WTC11 (cell line): ENCODE data around the gene CRNKL1.

Source experiments
- CBFB ChIP-seq: sonication (generic); formaldehyde crosslinking; IDR thresholded peaks from 2 replicates; pipeline ENCODE4 v1.8.1; 2022; ENCODE audit warnings: mild to moderate bottlenecking, low read depth, missing genetic modification reagents
- CTCF ChIP-seq: fragments of 200-600 bp; IDR thresholded peaks from 2 replicates; pipeline ENCODE4 v1.8.0; 2022; ENCODE audit warnings: antibody characterized with exemption
- ESRRA ChIP-seq: sonication (generic); formaldehyde crosslinking; IDR thresholded peaks from 2 replicates; pipeline ENCODE4 v1.8.1; 2022; ENCODE audit warnings: mild to moderate bottlenecking, missing genetic modification reagents, borderline replicate concordance
- FOXP1 ChIP-seq: sonication (generic); formaldehyde crosslinking; IDR thresholded peaks from 2 replicates; pipeline ENCODE4 v1.8.0; 2022; ENCODE audit warnings: missing genetic modification reagents, mild to moderate bottlenecking, moderate library complexity, borderline replicate concordance
- GRHL2 ChIP-seq: fragments of 250-450 bp; sonication (Bioruptor Pico); IDR thresholded peaks from 2 replicates; pipeline ENCODE4 v1.8.0; 2022; ENCODE audit warnings: mild to moderate bottlenecking, moderate library complexity; ENCODE audit not compliant: insufficient replicate concordance, severe bottlenecking
- IRF2 ChIP-seq: sonication (generic); formaldehyde crosslinking; IDR thresholded peaks from 2 replicates; pipeline ENCODE4 v1.8.0; 2022; ENCODE audit warnings: low read depth, missing genetic modification reagents, borderline replicate concordance
- MXD4 ChIP-seq: fragments of 250-450 bp; sonication (Bioruptor Pico); IDR thresholded peaks from 2 replicates; pipeline ENCODE4 v1.8.0; 2021; ENCODE audit warnings: mild to moderate bottlenecking, moderate library complexity, borderline replicate concordance
- RELA ChIP-seq: sonication (generic); formaldehyde crosslinking; IDR thresholded peaks from 2 replicates; pipeline ENCODE4 v1.8.1; 2022; ENCODE audit warnings: missing genetic modification reagents, mild to moderate bottlenecking, borderline replicate concordance
- SP1 ChIP-seq: sonication (generic); formaldehyde crosslinking; conservative IDR thresholded peaks from 2 replicates; pipeline ENCODE4 v1.8.1; 2022; ENCODE audit warnings: missing genetic modification reagents
- ZBTB43 ChIP-seq: sonication (generic); formaldehyde crosslinking; IDR thresholded peaks from 2 replicates; pipeline ENCODE4 v1.8.1; 2023; ENCODE audit warnings: mild to moderate bottlenecking, missing genetic modification reagents
- TF ChIP-seq, protein P1 (sequence below): sonication (generic); formaldehyde crosslinking; IDR thresholded peaks from 2 replicates; pipeline ENCODE4 v1.8.0; 2022; ENCODE audit warnings: mild to moderate bottlenecking, missing genetic modification reagents
- TF ChIP-seq, protein P2 (sequence below): fragments of 250-450 bp; sonication (Bioruptor Pico); IDR thresholded peaks from 2 replicates; pipeline ENCODE4 v1.9.0; 2021; ENCODE audit warnings: mild to moderate bottlenecking
- TF ChIP-seq, protein P3 (sequence below): sonication (generic); formaldehyde crosslinking; IDR thresholded peaks from 2 replicates; pipeline ENCODE4 v1.8.1; 2023; ENCODE audit warnings: mild to moderate bottlenecking, missing genetic modification reagents, moderate library complexity
- TF ChIP-seq, protein P4 (sequence below): sonication (generic); formaldehyde crosslinking; IDR thresholded peaks from 2 replicates; pipeline ENCODE4 v1.8.0; 2022; ENCODE audit warnings: mild to moderate bottlenecking, missing genetic modification reagents

- TF ChIP-seq, protein P1, sequence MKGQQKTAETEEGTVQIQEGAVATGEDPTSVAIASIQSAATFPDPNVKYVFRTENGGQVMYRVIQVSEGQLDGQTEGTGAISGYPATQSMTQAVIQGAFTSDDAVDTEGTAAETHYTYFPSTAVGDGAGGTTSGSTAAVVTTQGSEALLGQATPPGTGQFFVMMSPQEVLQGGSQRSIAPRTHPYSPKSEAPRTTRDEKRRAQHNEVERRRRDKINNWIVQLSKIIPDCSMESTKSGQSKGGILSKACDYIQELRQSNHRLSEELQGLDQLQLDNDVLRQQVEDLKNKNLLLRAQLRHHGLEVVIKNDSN (CRISPR knock-in tag): no peak
- TF ChIP-seq CTCF (no peak), SP1 (no peak), CBFB (no peak), RELA (no peak), ZBTB43 (CRISPR knock-in tag) (no peak), FOXP1 (no peak), ESRRA (CRISPR knock-in tag) (no peak), GRHL2 (CRISPR knock-in tag) (no peak), IRF2 (no peak), MXD4 (no peak)
- TF ChIP-seq, protein P2, sequence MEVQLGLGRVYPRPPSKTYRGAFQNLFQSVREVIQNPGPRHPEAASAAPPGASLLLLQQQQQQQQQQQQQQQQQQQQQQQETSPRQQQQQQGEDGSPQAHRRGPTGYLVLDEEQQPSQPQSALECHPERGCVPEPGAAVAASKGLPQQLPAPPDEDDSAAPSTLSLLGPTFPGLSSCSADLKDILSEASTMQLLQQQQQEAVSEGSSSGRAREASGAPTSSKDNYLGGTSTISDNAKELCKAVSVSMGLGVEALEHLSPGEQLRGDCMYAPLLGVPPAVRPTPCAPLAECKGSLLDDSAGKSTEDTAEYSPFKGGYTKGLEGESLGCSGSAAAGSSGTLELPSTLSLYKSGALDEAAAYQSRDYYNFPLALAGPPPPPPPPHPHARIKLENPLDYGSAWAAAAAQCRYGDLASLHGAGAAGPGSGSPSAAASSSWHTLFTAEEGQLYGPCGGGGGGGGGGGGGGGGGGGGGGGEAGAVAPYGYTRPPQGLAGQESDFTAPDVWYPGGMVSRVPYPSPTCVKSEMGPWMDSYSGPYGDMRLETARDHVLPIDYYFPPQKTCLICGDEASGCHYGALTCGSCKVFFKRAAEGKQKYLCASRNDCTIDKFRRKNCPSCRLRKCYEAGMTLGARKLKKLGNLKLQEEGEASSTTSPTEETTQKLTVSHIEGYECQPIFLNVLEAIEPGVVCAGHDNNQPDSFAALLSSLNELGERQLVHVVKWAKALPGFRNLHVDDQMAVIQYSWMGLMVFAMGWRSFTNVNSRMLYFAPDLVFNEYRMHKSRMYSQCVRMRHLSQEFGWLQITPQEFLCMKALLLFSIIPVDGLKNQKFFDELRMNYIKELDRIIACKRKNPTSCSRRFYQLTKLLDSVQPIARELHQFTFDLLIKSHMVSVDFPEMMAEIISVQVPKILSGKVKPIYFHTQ: no peak
- TF ChIP-seq, protein P3, sequence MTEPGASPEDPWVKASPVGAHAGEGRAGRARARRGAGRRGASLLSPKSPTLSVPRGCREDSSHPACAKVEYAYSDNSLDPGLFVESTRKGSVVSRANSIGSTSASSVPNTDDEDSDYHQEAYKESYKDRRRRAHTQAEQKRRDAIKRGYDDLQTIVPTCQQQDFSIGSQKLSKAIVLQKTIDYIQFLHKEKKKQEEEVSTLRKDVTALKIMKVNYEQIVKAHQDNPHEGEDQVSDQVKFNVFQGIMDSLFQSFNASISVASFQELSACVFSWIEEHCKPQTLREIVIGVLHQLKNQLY (CRISPR knock-in tag): no peak
- TF ChIP-seq, protein P4, sequence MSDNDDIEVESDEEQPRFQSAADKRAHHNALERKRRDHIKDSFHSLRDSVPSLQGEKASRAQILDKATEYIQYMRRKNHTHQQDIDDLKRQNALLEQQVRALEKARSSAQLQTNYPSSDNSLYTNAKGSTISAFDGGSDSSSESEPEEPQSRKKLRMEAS (CRISPR knock-in tag): no peak
Measured at GRCh38 chr20:20002101-20002998, 49.9 kb downstream of the CRNKL1 start.
